HG02970 (cell line): ENCODE measurements around the gene CCDC12.

ENCODE experiments used
- ATAC-seq: cut with Tn5 transposase; IDR thresholded peaks from one replicate; pipeline ENCODE4 v1.9.1; 2021; ENCODE audit warnings: mild to moderate bottlenecking, moderate library complexity, moderate number of reproducible peaks; ENCODE audit not compliant: unreplicated experiment, low FRiP score

CCDC12 gene

GRCh38 chr3:46927718-46928073, 48.8 kb downstream of the CCDC12 start:
- no peak for ATAC-seq

GRCh38 chr3:46926871-46927717, 49.5 kb downstream of the CCDC12 start:
- peak; percentile 46 for ATAC-seq

- peak; percentile 2 for ATAC-seq
Measured at GRCh38 chr3:46926447-46926846, 50.1 kb downstream of the CCDC12 start.

GRCh38 chr3:46926039-46926438, 50.5 kb downstream of the CCDC12 start:
- no peak for ATAC-seq

GRCh38 chr3:46925585-46925934, 51.0 kb downstream of the CCDC12 start:
- no peak for ATAC-seq

GRCh38 chr3:46924921-46925584, 51.5 kb downstream of the CCDC12 start:
- ATAC-seq = no peak

GRCh38 chr3:46923559-46924350, 52.8 kb downstream of the CCDC12 start:
- ATAC-seq = no peak

GRCh38 chr3:46922871-46923558, 53.5 kb downstream of the CCDC12 start:
- ATAC-seq = no peak

GRCh38 chr3:46922426-46922825, 54.1 kb downstream of the CCDC12 start:
- no peak for ATAC-seq

- ATAC-seq = no peak
Measured at GRCh38 chr3:46921871-46922271, 54.7 kb downstream of the CCDC12 start.

- no peak for ATAC-seq
Measured at GRCh38 chr3:46921041-46921440, 55.5 kb downstream of the CCDC12 start.

GRCh38 chr3:46918634-46919033, 57.9 kb downstream of the CCDC12 start:
- no peak for ATAC-seq

GRCh38 chr3:46918202-46918601, 58.3 kb downstream of the CCDC12 start:
- ATAC-seq = no peak

- ATAC-seq = no peak
Measured at GRCh38 chr3:46917257-46917656, 59.3 kb downstream of the CCDC12 start.

GRCh38 chr3:46916799-46917198, 59.7 kb downstream of the CCDC12 start:
- no peak for ATAC-seq

GRCh38 chr3:46916278-46916677, 60.3 kb downstream of the CCDC12 start:
- no peak for ATAC-seq

GRCh38 chr3:46915297-46915822, 61.2 kb downstream of the CCDC12 start:
- ATAC-seq = no peak

- no peak for ATAC-seq
Measured at GRCh38 chr3:46914849-46915248, 61.7 kb downstream of the CCDC12 start.

- ATAC-seq = no peak
Measured at GRCh38 chr3:46913644-46914043, 62.9 kb downstream of the CCDC12 start.

GRCh38 chr3:46912986-46913385, 63.6 kb downstream of the CCDC12 start:
- ATAC-seq = no peak
